Calu3 (cell line): ENCODE data around the gene OGDHL. TPM values are rescaled to one million over a fixed set of nuclear protein-coding genes. Genes with fewer than 3 reads are reported as not detected.
A peak's percentile ranks its signal among the peaks of the same experiment; 100 is the strongest.

Experiments
- Bru-seq: library from RNA; stranded (reverse); fragments of 400-500 nt; gene quantifications from one replicate; lab custom pipeline; 2021; lab: Mats Ljungman, UMichigan
- BruChase-seq, 2 experiments: library from RNA; stranded (reverse); fragments of 400-500 nt; gene quantifications; one replicate each; lab custom pipeline; 2021; lab: Mats Ljungman, UMichigan
- BruUV-seq: library from RNA; stranded (reverse); fragments of 400-500 nt; replicated peaks from 2 replicates; lab custom pipeline; 2021; lab: Mats Ljungman, UMichigan
- CTCF ChIA-PET: fragments of 300-600 bp; sonication (Branson Sonifier 250); formaldehyde crosslinking; loops from one replicate; lab custom pipeline; 2022; ENCODE audit warnings: antibody characterized with exemption; lab: Charles Lee
- DNase-seq: peaks from one replicate; pipeline ENCODE4 v3.0.0; 2022
- H3K27ac Mint-ChIP-seq: one replicate; pipeline ENCODE4 v1.8.0; 2022; ENCODE audit warnings: mixed read lengths; ENCODE audit not compliant: unreplicated experiment
- H3K27me3 Mint-ChIP-seq: one replicate; pipeline ENCODE4 v1.8.0; 2022; ENCODE audit warnings: mixed read lengths; ENCODE audit not compliant: unreplicated experiment
- H3K36me3 Mint-ChIP-seq: one replicate; pipeline ENCODE4 v1.8.0; 2022; ENCODE audit warnings: mild to moderate bottlenecking, moderate library complexity, mixed read lengths; ENCODE audit not compliant: insufficient read depth, unreplicated experiment
- H3K4me1 Mint-ChIP-seq: one replicate; pipeline ENCODE4 v1.8.0; 2022; ENCODE audit warnings: mild to moderate bottlenecking, low read depth, mixed read lengths; ENCODE audit not compliant: unreplicated experiment
- H3K4me3 Mint-ChIP-seq: one replicate; pipeline ENCODE4 v1.8.0; 2022; ENCODE audit warnings: mild to moderate bottlenecking, low read depth, moderate library complexity, mixed read lengths; ENCODE audit not compliant: unreplicated experiment
- H3K9me3 Mint-ChIP-seq: one replicate; pipeline ENCODE4 v1.8.0; 2022; ENCODE audit warnings: low read depth, mixed read lengths; ENCODE audit not compliant: unreplicated experiment
- CTCF ChIP-seq: fragments of 200-600 bp; IDR thresholded peaks from one replicate; pipeline ENCODE4 v1.8.0; 2022; ENCODE audit warnings: antibody characterized with exemption; ENCODE audit not compliant: unreplicated experiment
- intact Hi-C: fragments of 100-400 bp; cut with micrococcal nuclease; formaldehyde crosslinking; loops from one replicate; pipeline ENCODE4 v1.10.0; 2022; ENCODE audit not compliant: unreplicated experiment
- long read RNA-seq: library from polyadenylated mRNA; stranded (forward); transcript quantifications from one replicate; pipeline ENCODE4 v2.0.0, GENCODE V29; 2022
- total RNA-seq: library from RNA; stranded (reverse); gene quantifications from 2 replicates; pipeline ENCODE4 v1.2.3, GENCODE V29; 2022

Gene OGDHL
- total RNA-seq (0.24 and 1.0 TPM in 2 replicates), Bru-seq, nascent RNA (percentile 22 among the genes with signal in this experiment), BruChase-seq, experiment 1, labeled RNA remaining after a 6-hour chase (percentile 8 among the genes with signal in this experiment), BruChase-seq, experiment 2, labeled RNA remaining after a 2-hour chase (percentile 8 among the genes with signal in this experiment)
- long read RNA-seq, result 0 reads

GRCh38 chr10:49761789-49762565 lies at the start of gene OGDHL:
OGDHL (minus strand) TSS chr10:49762323; CDS start chr10:49758592, 3,731 bp downstream.
- intact Hi-C loops, result loop anchor here (10.0 kb wide), 1 partner anchor 167 kb away; no protein-coding TSS in a partner anchor
- DNase-seq, result peak; percentile 73
- no peak within 1 kb of the TSS for H3K27ac Mint-ChIP-seq
- TF ChIP-seq CTCF, result no peak
- CTCF ChIA-PET, result no interaction called here
- H3K27me3 Mint-ChIP-seq, result peaks cover 68% of the 10 kb centered on the region
- H3K9me3 Mint-ChIP-seq, result peaks cover 1% of the 10 kb centered on the region
- BruUV-seq, result no TSS peak
- H3K4me1 Mint-ChIP-seq, result no peaks in the 10 kb centered on the region
- H3K36me3 Mint-ChIP-seq, result peaks cover 7% of the 10 kb centered on the region
- peak within 1 kb of the TSS; percentile 72 for H3K4me3 Mint-ChIP-seq

- H3K27ac Mint-ChIP-seq, result no peak overlapping the region
- no peaks in the 10 kb centered on the region for H3K36me3 Mint-ChIP-seq
- H3K4me1 Mint-ChIP-seq, result no peaks in the 10 kb centered on the region
- TF ChIP-seq CTCF, result no peak
- H3K4me3 Mint-ChIP-seq, result no peak overlapping the region
- intact Hi-C loops, result no loop called here
- no TSS peak for BruUV-seq
- no peak for DNase-seq
- H3K27me3 Mint-ChIP-seq, result no peaks in the 10 kb centered on the region
- peaks cover 4% of the 10 kb centered on the region for H3K9me3 Mint-ChIP-seq
- CTCF ChIA-PET, result no interaction called here
Observed at GRCh38 chr10:49803988-49804387, 41.9 kb upstream of the OGDHL start.

- intact Hi-C loops, result no loop called here
- CTCF ChIA-PET, result no interaction called here
- TF ChIP-seq CTCF, result no peak
Observed at GRCh38 chr10:49798275-49798674, 36.2 kb upstream of the OGDHL start.

GRCh38 chr10:49791100-49791499 lies 29.0 kb upstream of the OGDHL start:
- DNase-seq, result no peak
- Mint-ChIP-seq H3K36me3 (no peaks in the 10 kb centered on the region), H3K27me3 (peaks cover 18% of the 10 kb centered on the region), H3K9me3 (no peaks in the 10 kb centered on the region), H3K27ac (no peak overlapping the region), H3K4me3 (no peak overlapping the region), H3K4me1 (no peaks in the 10 kb centered on the region)
- BruUV-seq, result no TSS peak
- CTCF ChIA-PET, result no interaction called here
- intact Hi-C loops, result no loop called here
- no peak for TF ChIP-seq CTCF

More at GRCh38 chr10:49798275-49798674, 36.2 kb upstream of the OGDHL start:
- H3K4me3 Mint-ChIP-seq, result no peak overlapping the region
- no peak for DNase-seq
- H3K36me3 Mint-ChIP-seq, result no peaks in the 10 kb centered on the region
- no peaks in the 10 kb centered on the region for H3K4me1 Mint-ChIP-seq
- H3K27me3 Mint-ChIP-seq, result no peaks in the 10 kb centered on the region
- no TSS peak for BruUV-seq
- no peaks in the 10 kb centered on the region for H3K9me3 Mint-ChIP-seq
- no peak overlapping the region for H3K27ac Mint-ChIP-seq
